ENCODE measurements around the gene ZFYVE26.

DNA sequence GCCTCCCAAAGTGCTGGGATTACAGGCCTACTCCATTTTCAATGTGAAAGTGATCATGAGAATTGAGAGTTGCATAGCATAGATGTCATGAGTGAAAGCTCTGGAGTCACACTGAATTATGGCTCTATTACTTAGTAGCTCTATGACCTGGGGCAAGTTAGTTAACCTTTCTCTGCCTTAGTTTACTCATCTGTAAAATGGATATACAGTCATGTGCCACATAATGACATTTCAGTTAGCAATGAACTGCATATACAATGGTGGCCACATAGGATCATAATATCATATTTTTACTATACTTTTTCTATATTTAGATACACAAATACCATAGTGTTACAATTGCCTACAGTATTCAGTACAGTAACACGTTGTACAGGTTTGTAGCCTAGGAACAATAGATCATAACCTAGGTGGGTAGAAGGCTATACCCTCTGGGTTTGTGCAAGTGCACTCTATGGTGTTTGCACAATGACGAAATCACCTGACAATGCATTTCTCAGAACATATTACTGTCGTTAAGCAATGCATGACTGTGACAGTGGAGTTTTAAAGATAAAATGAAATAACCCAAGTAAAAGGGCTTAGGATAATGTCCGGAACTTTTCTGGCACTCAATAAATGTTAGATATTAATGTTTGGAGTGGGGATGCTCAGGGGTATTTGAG is 53.1 kb downstream of the ZFYVE26 start:
- TF ChIP-seq, protein P1, sequence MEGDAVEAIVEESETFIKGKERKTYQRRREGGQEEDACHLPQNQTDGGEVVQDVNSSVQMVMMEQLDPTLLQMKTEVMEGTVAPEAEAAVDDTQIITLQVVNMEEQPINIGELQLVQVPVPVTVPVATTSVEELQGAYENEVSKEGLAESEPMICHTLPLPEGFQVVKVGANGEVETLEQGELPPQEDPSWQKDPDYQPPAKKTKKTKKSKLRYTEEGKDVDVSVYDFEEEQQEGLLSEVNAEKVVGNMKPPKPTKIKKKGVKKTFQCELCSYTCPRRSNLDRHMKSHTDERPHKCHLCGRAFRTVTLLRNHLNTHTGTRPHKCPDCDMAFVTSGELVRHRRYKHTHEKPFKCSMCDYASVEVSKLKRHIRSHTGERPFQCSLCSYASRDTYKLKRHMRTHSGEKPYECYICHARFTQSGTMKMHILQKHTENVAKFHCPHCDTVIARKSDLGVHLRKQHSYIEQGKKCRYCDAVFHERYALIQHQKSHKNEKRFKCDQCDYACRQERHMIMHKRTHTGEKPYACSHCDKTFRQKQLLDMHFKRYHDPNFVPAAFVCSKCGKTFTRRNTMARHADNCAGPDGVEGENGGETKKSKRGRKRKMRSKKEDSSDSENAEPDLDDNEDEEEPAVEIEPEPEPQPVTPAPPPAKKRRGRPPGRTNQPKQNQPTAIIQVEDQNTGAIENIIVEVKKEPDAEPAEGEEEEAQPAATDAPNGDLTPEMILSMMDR (IDR thresholded peaks at IDR 0.05; ENCODE audit: low read depth, low read length), result no peak
- no peak for TF ChIP-seq POLR2A (IDR thresholded peaks at IDR 0.05; ENCODE audit: extremely low read depth, insufficient read length)
- TF ChIP-seq, protein P2, sequence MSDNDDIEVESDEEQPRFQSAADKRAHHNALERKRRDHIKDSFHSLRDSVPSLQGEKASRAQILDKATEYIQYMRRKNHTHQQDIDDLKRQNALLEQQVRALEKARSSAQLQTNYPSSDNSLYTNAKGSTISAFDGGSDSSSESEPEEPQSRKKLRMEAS (IDR thresholded peaks at IDR 0.05; ENCODE audit: low read depth, low read length), result no peak
- TF ChIP-seq MYC (IDR thresholded peaks at IDR 0.05; ENCODE audit: low read depth, low read length), result no peak
